ENCODE measurements around the gene ZBTB48. TPM values are rescaled to one million over a fixed set of nuclear protein-coding genes. Genes with fewer than 3 reads are reported as not detected.

The ZBTB48 gene
- polyA plus RNA-seq, 3 donors: 13.2 to 94.2 (median 23.0) TPM

- H3K36me3 Mint-ChIP-seq: peaks cover 46 to 62% of the 10 kb centered on the region in 2 donors
- 2% methylated on average over 64 of the region's 73 CpGs for WGBS (ENCODE audit: insufficient coverage)
- H3K36me3 ChIP-seq (replicated peaks in 1 of 2; ENCODE audit: control insufficient read depth in 1 of 2, insufficient read depth in 2 of 2, low read length in 2 of 2): peaks cover 39 to 59% of the 10 kb centered on the region in 2 donors
- no peaks in the 10 kb centered on the region for H3K9me3 ChIP-seq (replicated peaks in 1 of 2; ENCODE audit: control insufficient read depth in 1 of 2, insufficient read depth in 1 of 2, low read length in 2 of 2)
- peak within 1 kb of the TSS; percentile 57 to 84 (median 62) for H3K4me3 ChIP-seq (replicated peaks in 1 of 3; ENCODE audit: low read depth in 2 of 3, low read length in 3 of 3)
- peaks cover 14 to 17% of the 10 kb centered on the region in 2 donors for H3K4me1 ChIP-seq (ENCODE audit: control insufficient read depth in 1 of 2, insufficient read depth in 2 of 2, low read length in 2 of 2)
- H3K4me2 ChIP-seq (replicated peaks; ENCODE audit: extremely low read depth, low read length, poor library complexity, severe bottlenecking): peak within 1 kb of the TSS; percentile 89
- peak within 1 kb of the TSS; percentile 78 for H2AFZ ChIP-seq (ENCODE audit: insufficient read depth, low read depth, low read length, poor library complexity, severe bottlenecking)
- no peaks in the 10 kb centered on the region for H3K9me3 Mint-ChIP-seq
- peak within 1 kb of the TSS; percentile 83 to 93 for H3K4me3 Mint-ChIP-seq
- H3K9ac ChIP-seq (ENCODE audit: insufficient read depth, low read length, poor library complexity, severe bottlenecking): peak within 1 kb of the TSS; percentile 83
- H3K79me2 ChIP-seq (ENCODE audit: insufficient read depth, low read length): peaks cover 27% of the 10 kb centered on the region
- H4K20me1 ChIP-seq (ENCODE audit: insufficient read depth, low read length): peaks cover 24% of the 10 kb centered on the region
- H3K27me3 Mint-ChIP-seq (ENCODE audit: low read depth in 3 of 3): peaks cover 0 to 2% (median 0%) of the 10 kb centered on the region in 3 donors
- peaks cover 20% of the 10 kb centered on the region for H3K4me1 Mint-ChIP-seq
- H3K27ac ChIP-seq (ENCODE audit: low read depth in 1 of 2, low read length in 2 of 2): peak within 1 kb of the TSS in 1 of 2 donors; percentile 73
- peak within 1 kb of the TSS; percentile 48 to 90 (median 85) for H3K27ac Mint-ChIP-seq
- no peaks in the 10 kb centered on the region for H3K27me3 ChIP-seq (ENCODE audit: control insufficient read depth in 2 of 2, insufficient read depth in 2 of 2, low read length in 2 of 2)
- TF ChIP-seq CTCF (IDR thresholded peaks at IDR 0.05): peak; percentile 31
- peak; percentile 77 to 92 (median 78) for DNase-seq
- intact Hi-C loops (cut with micrococcal nuclease): loop anchor here (2.0 to 10.0 kb wide), 3 partner anchors 68 to 160 kb away; partner anchors contain the start of genes TAS1R1 (in 2 of the 2), CAMTA1 (in 1 of the 2) and NOL9 (in 1 of the 2)
Measured at GRCh38 chr1:6624710-6625583, 45.2 kb downstream of the ZBTB48 start, which contains the start of gene THAP3. THAP3 (plus strand) TSS chr1:6624868; CDS start chr1:6625219, 351 bp downstream.

GRCh38 chr1:6625584-6626149, 45.9 kb downstream of the ZBTB48 start:
- Histone ChIP-seq H4K20me1 (ENCODE audit: insufficient read depth, low read length) (peaks cover 24% of the 10 kb centered on the region), H3K27ac (ENCODE audit: low read depth in 1 of 2, low read length in 2 of 2) (peak overlapping the region in 1 of 2 donors; percentile 6), H3K27me3 (ENCODE audit: control insufficient read depth in 2 of 2, insufficient read depth in 2 of 2, low read length in 2 of 2) (no peaks in the 10 kb centered on the region), H3K4me3 (replicated peaks in 1 of 3; ENCODE audit: low read depth in 2 of 3, low read length in 3 of 3) (peak overlapping the region; percentile 57 to 84 (median 62)), H3K4me2 (replicated peaks; ENCODE audit: extremely low read depth, low read length, poor library complexity, severe bottlenecking) (peak overlapping the region; percentile 89), H3K9me3 (replicated peaks in 1 of 2; ENCODE audit: control insufficient read depth in 1 of 2, insufficient read depth in 1 of 2, low read length in 2 of 2) (no peaks in the 10 kb centered on the region), H2AFZ (ENCODE audit: insufficient read depth, low read depth, low read length, poor library complexity, severe bottlenecking) (peak overlapping the region; percentile 78), H3K36me3 (replicated peaks in 1 of 2; ENCODE audit: control insufficient read depth in 1 of 2, insufficient read depth in 2 of 2, low read length in 2 of 2) (peaks cover 40 to 59% of the 10 kb centered on the region in 2 donors), H3K4me1 (ENCODE audit: control insufficient read depth in 1 of 2, insufficient read depth in 2 of 2, low read length in 2 of 2) (peaks cover 14 to 17% of the 10 kb centered on the region in 2 donors), H3K79me2 (ENCODE audit: insufficient read depth, low read length) (peaks cover 27% of the 10 kb centered on the region), H3K9ac (ENCODE audit: insufficient read depth, low read length, poor library complexity, severe bottlenecking) (peak overlapping the region; percentile 83)
- Mint-ChIP-seq H3K4me1 (peaks cover 20% of the 10 kb centered on the region), H3K4me3 (peak overlapping the region; percentile 83 to 93), H3K9me3 (no peaks in the 10 kb centered on the region), H3K36me3 (peaks cover 48 to 62% of the 10 kb centered on the region in 2 donors), H3K27ac (peak overlapping the region in 4 of 7 donors; percentile 40 to 64 (median 48)), H3K27me3 (ENCODE audit: low read depth in 3 of 3) (peaks cover 0 to 4% (median 0%) of the 10 kb centered on the region in 3 donors)
- TF ChIP-seq CTCF (IDR thresholded peaks at IDR 0.05): no peak
- DNase-seq: peak in 1 of 3 donors; percentile 51
- 11% methylated on average over 18 of the region's 32 CpGs for WGBS (ENCODE audit: insufficient coverage)
- intact Hi-C loops (cut with micrococcal nuclease): loop anchor here (2.0 to 10.0 kb wide), 2 partner anchors 71 to 159 kb away; partner anchors contain the start of genes CAMTA1 (in 1 of the 2), NOL9 (in 1 of the 2) and TAS1R1 (in 1 of the 2)

All from CD14-positive monocyte (primary cell).